ENCODE results near the gene GALNT18. TPM values are rescaled to one million over a fixed set of nuclear protein-coding genes. Genes with fewer than 3 reads are reported as not detected.
"Not testable (repeated sequence)": the region's sequence is repeated elsewhere in the genome, so short reads cannot be mapped to it uniquely, and the experiment has no call there.

The GALNT18 gene
- total RNA-seq, 1 experiment from 2014 or later = 5.7 TPM

GRCh38 chr11:11463405-11463804 is 158.4 kb downstream of the GALNT18 start:
- no peak for DNase-seq (ENCODE audit: low spot score)

GRCh38 chr11:11461473-11461872 is 160.3 kb downstream of the GALNT18 start:
- DNase-seq (ENCODE audit: low spot score) = no peak

- DNase-seq (ENCODE audit: low spot score) = no peak
These were observed 162.2 kb downstream of the GALNT18 start for GRCh38 chr11:11459578-11459977.

- no peak for DNase-seq (ENCODE audit: low spot score)
These were observed 163.3 kb downstream of the GALNT18 start for GRCh38 chr11:11458485-11458884.

- no peak for DNase-seq (ENCODE audit: low spot score)
These were observed 163.8 kb downstream of the GALNT18 start for GRCh38 chr11:11458001-11458400.

GRCh38 chr11:11456866-11457265 is 164.9 kb downstream of the GALNT18 start:
- no peak for DNase-seq (ENCODE audit: low spot score)

- DNase-seq (ENCODE audit: low spot score) = no peak
These were observed 167.1 kb downstream of the GALNT18 start for GRCh38 chr11:11454671-11455223.

- DNase-seq (ENCODE audit: low spot score) = peak; percentile 43
These were observed 170.3 kb downstream of the GALNT18 start for GRCh38 chr11:11451501-11452005.

GRCh38 chr11:11450744-11451362 is 171.0 kb downstream of the GALNT18 start:
- peak; percentile 66 for DNase-seq (ENCODE audit: low spot score)

- DNase-seq (ENCODE audit: low spot score) = no peak
These were observed 172.5 kb downstream of the GALNT18 start for GRCh38 chr11:11449327-11449726.

- no peak for DNase-seq (ENCODE audit: low spot score)
These were observed 173.2 kb downstream of the GALNT18 start for GRCh38 chr11:11448626-11449025.

- not testable (repeated sequence) for DNase-seq (ENCODE audit: low spot score)
These were observed 174.2 kb downstream of the GALNT18 start for GRCh38 chr11:11447601-11448000.

- no peak for DNase-seq (ENCODE audit: low spot score)
These were observed 174.8 kb downstream of the GALNT18 start for GRCh38 chr11:11446967-11447366.

- no peak for DNase-seq (ENCODE audit: low spot score)
These were observed 175.2 kb downstream of the GALNT18 start for GRCh38 chr11:11446564-11446963.

GRCh38 chr11:11445441-11446185 is 176.2 kb downstream of the GALNT18 start:
- DNase-seq (ENCODE audit: low spot score) = no peak

GRCh38 chr11:11444804-11445131 is 177.0 kb downstream of the GALNT18 start:
- no peak for DNase-seq (ENCODE audit: low spot score)

GRCh38 chr11:11444027-11444803 is 177.6 kb downstream of the GALNT18 start:
- peak; percentile 56 for DNase-seq (ENCODE audit: low spot score)

- DNase-seq (ENCODE audit: low spot score) = no peak
These were observed 179.0 kb downstream of the GALNT18 start for GRCh38 chr11:11442791-11443190.

GRCh38 chr11:11441516-11441915 is 180.3 kb downstream of the GALNT18 start:
- no peak for DNase-seq (ENCODE audit: low spot score)

GRCh38 chr11:11441091-11441490 is 180.7 kb downstream of the GALNT18 start:
- DNase-seq (ENCODE audit: low spot score) = no peak

- DNase-seq (ENCODE audit: low spot score) = no peak
These were observed 181.7 kb downstream of the GALNT18 start for GRCh38 chr11:11440144-11440543.

- no peak for DNase-seq (ENCODE audit: low spot score)
These were observed 182.2 kb downstream of the GALNT18 start for GRCh38 chr11:11439591-11439990.

Data from A172 (cell line).